Measurements from ENCODE around the gene ZNF536. TPM values are rescaled to one million over a fixed set of nuclear protein-coding genes. Genes with fewer than 3 reads are reported as not detected.
"Not testable (repeated sequence)": the region's sequence is repeated elsewhere in the genome, so short reads cannot be mapped to it uniquely, and the experiment has no call there.

The ZNF536 gene
- polyA plus RNA-seq, 4 donors: 3.0 to 4.1 (median 3.3) TPM

- no peak for DNase-seq (ENCODE audit: low read depth in 4 of 4, low spot score in 3 of 4)
Measured at GRCh38 chr19:30407068-30407709, 35.0 kb downstream of the ZNF536 start.

- no peak for DNase-seq (ENCODE audit: low read depth in 4 of 4, low spot score in 3 of 4)
Measured at GRCh38 chr19:30408734-30409301, 36.6 kb downstream of the ZNF536 start.

DNA sequence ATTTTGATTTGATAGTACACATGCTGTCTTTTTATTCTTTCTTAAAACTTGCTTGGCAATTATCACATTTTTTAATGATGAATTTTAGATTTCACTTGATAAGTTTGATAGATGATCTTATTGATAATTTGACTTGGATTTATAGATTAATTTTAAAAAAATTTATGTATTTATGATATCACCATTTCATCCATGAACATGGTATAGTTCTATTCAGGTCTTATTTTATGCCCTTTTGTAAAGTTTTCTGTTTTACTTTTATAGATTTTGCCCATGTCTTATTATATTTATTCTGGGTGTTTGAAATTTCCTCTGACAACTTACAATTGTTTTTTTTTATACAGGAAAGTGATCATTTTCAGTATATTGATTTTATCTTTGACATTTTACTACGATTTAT lies 39.5 kb downstream of the ZNF536 start:
- DNase-seq (ENCODE audit: low read depth in 4 of 4, low spot score in 3 of 4): no peak

DNA sequence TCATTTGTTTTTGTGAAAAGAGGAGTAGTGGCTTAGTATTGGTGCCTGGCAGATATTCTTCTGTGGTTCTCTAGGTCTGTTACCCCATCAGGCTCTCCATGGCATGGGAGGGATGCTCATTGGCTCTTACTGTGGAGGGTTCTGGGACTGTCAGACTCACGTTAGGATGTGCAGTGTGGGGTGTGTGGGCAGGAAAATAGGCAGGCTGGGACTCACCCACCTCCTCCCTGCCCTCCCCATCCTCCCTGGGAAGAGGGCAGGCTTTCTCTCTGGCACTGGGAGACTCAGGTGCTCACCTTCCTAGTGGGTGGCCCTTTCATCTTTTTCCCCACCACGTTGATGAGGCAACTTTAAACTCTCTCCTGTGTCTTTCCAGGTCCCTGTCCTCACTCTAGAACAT lies 44.2 kb downstream of the ZNF536 start:
- DNase-seq (ENCODE audit: low read depth in 4 of 4, low spot score in 3 of 4): no peak

GRCh38 chr19:30417166-30417565 lies 45.0 kb downstream of the ZNF536 start:
- not testable (repeated sequence) for DNase-seq (ENCODE audit: low read depth in 4 of 4, low spot score in 3 of 4)

- DNase-seq (ENCODE audit: low read depth in 4 of 4, low spot score in 3 of 4): no peak
Measured at GRCh38 chr19:30419568-30420180, 47.5 kb downstream of the ZNF536 start.

- DNase-seq (ENCODE audit: low read depth in 4 of 4, low spot score in 3 of 4): no peak
Measured at GRCh38 chr19:30420316-30420715, 48.1 kb downstream of the ZNF536 start.

- no peak for DNase-seq (ENCODE audit: low read depth in 4 of 4, low spot score in 3 of 4)
Measured at GRCh38 chr19:30420881-30421280, 48.7 kb downstream of the ZNF536 start.

DNA sequence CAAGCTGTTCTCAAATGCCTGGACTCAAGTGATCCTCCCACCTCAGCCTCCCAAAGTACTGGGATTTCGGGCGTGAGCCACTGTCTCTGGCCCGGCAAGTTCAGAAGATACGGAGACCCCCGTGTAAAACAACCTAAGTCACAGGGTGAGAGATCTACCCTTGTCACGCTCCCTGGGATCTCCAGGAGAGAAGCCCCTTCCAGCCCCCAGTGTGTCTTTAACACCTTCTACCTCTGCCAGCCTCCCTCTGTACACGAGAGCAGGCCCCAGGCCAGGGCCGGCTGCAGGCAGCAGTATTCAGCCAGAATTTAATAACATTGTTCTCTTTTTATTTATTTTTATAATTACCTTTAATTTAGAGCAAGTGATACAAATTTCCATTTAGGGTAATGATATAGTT lies 49.4 kb downstream of the ZNF536 start:
- no peak for DNase-seq (ENCODE audit: low read depth in 4 of 4, low spot score in 3 of 4)

DNA sequence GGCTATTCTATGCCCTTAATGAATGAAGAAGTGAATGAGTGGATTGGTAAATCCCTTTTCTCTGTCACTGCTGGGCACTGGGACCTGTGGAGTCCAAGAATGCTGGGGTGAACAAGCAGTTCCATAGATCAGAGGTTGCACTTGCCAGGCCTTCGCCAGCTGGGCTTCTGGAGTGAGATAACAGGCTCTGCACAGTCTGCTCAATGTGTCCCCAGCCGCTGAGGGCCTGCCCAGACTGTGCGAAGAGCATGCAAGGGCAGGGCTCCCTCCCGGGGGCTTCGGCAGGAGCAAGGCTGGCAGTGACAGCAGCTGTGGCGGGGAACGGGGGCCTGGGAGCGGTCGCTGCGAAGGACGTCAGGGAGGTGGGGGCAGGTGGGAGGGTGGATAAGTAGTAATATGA lies 51.3 kb downstream of the ZNF536 start:
- no peak for DNase-seq (ENCODE audit: low read depth in 4 of 4, low spot score in 3 of 4)

- no peak for DNase-seq (ENCODE audit: low read depth in 4 of 4, low spot score in 3 of 4)
Measured at GRCh38 chr19:30425885-30426838, 54.0 kb downstream of the ZNF536 start.

DNA sequence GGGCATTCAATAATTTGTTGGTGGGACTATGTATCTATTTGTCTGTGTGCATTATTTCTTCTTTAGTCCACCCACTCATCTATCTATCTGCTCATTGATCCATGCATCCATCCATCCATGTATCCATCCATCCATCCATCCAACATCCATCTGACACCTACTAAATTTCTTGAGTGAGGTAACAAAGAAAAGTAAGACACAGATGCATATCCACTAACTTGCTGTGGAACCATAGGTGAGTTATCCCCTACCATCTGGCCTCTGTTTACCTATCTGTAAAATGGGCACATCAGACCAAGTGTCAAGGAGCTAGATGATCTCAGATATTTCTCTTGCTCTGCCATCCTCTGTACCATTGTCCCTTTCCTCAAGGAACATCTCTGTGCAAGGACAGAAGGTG lies 54.7 kb downstream of the ZNF536 start:
- DNase-seq (ENCODE audit: low read depth in 4 of 4, low spot score in 3 of 4): no peak

- no peak for DNase-seq (ENCODE audit: low read depth in 4 of 4, low spot score in 3 of 4)
Measured at GRCh38 chr19:30428092-30428680, 56.0 kb downstream of the ZNF536 start.

DNA sequence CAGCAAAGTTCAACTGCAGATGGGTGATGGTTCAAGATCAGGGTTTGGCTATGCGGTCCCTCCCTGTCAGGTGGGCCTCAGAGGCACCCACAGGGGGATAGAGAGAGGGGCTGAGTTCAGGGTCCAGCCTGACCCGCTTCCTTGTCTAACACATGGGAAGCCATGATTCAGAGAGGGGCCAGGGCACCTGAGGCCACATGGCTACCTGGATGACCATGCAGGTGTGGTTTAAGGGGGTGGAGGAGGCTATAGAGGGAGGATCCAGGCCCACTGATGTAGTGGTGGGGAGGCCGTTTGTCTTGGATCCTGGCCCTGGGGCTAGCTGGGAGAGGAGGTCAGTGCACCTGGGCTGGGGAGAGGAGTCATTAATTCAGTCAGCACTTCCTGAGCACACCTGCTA lies 56.7 kb downstream of the ZNF536 start:
- DNase-seq (ENCODE audit: low read depth in 4 of 4, low spot score in 3 of 4): no peak

GRCh38 chr19:30430206-30430734 lies 58.1 kb downstream of the ZNF536 start:
- no peak for DNase-seq (ENCODE audit: low read depth in 4 of 4, low spot score in 3 of 4)

- no peak for DNase-seq (ENCODE audit: low read depth in 4 of 4, low spot score in 3 of 4)
Measured at GRCh38 chr19:30431591-30431990, 59.4 kb downstream of the ZNF536 start.

DNA sequence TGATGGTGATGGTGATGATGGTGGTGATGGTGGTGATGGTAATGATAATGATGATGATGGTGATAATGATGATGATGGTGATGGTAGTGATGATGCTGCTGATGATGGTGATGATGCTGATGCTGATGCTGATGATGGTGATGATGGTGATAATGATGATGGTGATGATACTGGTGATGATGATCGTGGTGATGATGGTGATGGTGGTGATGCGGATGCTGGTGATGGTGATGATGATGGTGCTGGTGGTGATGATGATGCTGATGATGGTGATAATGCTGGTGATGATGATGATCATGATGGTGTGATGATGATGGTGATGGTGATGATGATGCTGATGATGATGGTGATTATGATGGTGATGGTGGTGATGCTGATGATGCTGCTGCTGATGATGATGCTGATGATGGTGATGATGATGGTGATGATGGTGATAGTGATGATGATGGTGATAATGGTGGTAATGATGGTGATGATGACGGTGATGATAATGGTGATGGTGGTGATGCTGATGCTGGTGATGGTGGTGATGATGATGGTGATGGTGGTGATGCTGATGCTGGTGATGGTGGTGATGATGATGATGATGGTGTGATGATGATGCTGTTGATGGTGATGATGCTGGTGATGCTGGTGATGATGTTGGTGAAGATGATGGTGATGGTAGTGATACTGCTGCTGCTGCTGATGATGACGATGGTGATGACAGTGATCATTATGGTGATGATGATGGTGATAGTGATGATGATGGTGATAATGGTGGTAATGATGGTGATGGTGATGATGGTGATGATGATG lies 62.8 kb downstream of the ZNF536 start:
- DNase-seq (ENCODE audit: low read depth in 4 of 4, low spot score in 3 of 4): no peak

GRCh38 chr19:30437869-30438268 lies 65.7 kb downstream of the ZNF536 start:
- no peak for DNase-seq (ENCODE audit: low read depth in 4 of 4, low spot score in 3 of 4)

DNA sequence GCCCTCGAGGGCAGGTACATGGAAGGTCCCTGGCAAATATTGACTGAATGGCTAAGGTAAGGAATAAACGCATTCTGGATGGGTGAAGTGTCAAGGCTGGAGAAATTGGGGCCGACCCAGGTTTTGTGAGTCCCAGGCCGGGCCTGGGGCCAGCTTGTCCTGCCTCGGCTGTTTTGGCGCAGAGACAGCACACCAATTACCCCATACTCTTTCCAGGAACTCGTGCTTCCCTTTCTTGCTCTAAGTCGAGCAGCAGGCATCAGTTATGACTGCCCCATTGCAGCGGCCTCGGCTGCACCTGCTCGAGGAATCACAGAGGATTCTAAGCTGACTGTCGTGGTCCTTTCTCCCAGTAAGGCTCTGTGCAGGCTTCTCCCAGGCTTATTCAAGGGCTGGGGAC lies 67.1 kb downstream of the ZNF536 start:
- DNase-seq (ENCODE audit: low read depth in 4 of 4, low spot score in 3 of 4): no peak

GRCh38 chr19:30441011-30441410 lies 68.8 kb downstream of the ZNF536 start:
- DNase-seq (ENCODE audit: low read depth in 4 of 4, low spot score in 3 of 4): no peak

Data from right renal pelvis (tissue), 4 donors.